ENCODE data around the gene ITGA11.

Gene ITGA11

DNA sequence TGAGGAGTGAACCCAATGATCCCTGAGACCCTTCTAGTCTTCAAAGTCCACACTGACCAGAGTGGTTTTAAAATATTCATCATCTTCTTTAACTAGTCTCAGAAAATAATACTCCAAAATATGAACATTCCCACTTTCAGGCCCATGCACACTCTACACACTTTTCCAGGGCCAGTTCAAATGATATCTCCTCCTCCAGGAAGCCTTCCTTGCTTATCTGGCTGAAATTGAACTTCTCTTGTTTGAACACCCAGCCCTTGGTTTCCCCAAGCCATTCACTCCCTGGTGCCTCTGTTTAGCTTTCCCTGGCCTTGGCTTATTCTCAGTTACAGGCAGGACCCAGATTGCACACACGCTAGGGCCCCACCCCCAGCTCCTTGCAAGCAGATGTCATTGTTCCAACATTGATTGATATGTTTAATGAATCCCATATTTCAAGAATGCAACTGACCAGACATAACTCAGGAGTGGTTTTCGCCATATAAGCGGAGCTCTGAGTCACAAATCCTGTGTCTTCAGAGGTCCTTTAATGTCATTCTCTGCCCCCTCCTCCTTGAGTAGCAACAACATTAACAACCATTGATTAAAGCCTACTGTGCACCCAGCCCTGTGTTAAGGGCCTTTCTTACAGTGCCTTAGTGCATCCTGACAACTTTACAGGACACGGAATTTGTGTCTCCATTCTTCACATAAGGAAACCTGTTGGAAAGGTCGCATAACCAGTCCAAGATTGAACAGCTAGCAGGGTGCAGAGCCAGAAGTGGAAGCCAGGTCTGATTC, 2.1 kb downstream of the ITGA11 start:
- TF ChIP-seq, protein P1, sequence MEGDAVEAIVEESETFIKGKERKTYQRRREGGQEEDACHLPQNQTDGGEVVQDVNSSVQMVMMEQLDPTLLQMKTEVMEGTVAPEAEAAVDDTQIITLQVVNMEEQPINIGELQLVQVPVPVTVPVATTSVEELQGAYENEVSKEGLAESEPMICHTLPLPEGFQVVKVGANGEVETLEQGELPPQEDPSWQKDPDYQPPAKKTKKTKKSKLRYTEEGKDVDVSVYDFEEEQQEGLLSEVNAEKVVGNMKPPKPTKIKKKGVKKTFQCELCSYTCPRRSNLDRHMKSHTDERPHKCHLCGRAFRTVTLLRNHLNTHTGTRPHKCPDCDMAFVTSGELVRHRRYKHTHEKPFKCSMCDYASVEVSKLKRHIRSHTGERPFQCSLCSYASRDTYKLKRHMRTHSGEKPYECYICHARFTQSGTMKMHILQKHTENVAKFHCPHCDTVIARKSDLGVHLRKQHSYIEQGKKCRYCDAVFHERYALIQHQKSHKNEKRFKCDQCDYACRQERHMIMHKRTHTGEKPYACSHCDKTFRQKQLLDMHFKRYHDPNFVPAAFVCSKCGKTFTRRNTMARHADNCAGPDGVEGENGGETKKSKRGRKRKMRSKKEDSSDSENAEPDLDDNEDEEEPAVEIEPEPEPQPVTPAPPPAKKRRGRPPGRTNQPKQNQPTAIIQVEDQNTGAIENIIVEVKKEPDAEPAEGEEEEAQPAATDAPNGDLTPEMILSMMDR (IDR thresholded peaks at IDR 0.05; ENCODE audit: insufficient read depth, low read length, poor library complexity, severe bottlenecking): no peak
- H3K4me3 ChIP-seq (replicated peaks; ENCODE audit: low read depth, low read length): no peak overlapping the region
- no peak for DNase-seq (ENCODE audit: extremely low read depth, insufficient read length)
- peaks cover 4% of the 10 kb centered on the region for H3K27me3 ChIP-seq (replicated peaks; ENCODE audit: control insufficient read depth, insufficient read depth, low read length)
- H3K36me3 ChIP-seq (ENCODE audit: control insufficient read depth, insufficient read depth, low read length): no peaks in the 10 kb centered on the region

DNA sequence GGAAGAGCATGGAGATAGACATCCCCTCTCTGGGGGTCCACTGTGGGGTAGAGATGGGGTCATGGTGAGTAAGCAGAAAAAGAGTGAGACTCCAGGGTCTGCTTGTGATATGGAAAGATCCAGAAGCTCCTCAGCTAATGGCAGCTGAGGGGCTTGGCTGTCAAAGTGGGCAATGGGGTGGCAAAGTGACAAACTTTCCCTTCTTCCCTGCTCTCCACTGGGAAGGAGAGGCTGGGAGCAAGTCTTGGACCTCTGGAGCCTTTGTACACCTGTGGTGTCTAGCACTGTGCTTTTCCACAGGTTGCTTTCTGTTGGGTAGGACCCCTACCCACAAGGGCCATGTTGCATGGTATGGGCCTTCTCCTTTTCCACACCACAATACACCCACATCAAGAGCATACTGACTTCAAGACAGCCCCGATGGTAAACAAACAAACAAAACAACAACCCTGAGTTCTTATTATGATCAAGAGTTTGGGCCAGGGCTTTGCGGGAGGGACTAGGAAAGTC, 3.5 kb downstream of the ITGA11 start:
- no peak for DNase-seq (ENCODE audit: extremely low read depth, insufficient read length)
- peaks cover 4% of the 10 kb centered on the region for H3K27me3 ChIP-seq (replicated peaks; ENCODE audit: control insufficient read depth, insufficient read depth, low read length)
- H3K36me3 ChIP-seq (ENCODE audit: control insufficient read depth, insufficient read depth, low read length): no peaks in the 10 kb centered on the region
- TF ChIP-seq, protein P1 (IDR thresholded peaks at IDR 0.05; ENCODE audit: insufficient read depth, low read length, poor library complexity, severe bottlenecking): no peak
- no peak overlapping the region for H3K4me3 ChIP-seq (replicated peaks; ENCODE audit: low read depth, low read length)

DNA sequence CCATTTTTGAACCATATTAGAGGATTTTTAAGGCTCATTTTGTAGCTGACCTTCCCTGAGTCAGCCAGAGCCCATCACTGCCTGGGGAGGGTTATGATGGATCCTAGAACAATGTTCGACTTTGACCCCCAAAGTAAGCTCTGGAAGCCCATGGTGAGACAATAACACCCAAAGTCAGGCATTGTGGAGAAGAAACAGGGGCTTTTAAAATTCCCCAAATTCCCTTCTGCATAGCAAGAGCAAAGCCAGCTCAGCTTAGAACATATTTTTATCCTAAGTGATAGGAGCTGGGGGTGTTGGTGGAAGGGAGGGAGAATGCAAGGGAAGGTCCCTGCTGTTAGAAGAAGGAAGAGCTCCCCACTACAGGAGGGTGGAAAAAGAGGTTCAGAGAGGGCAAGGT, 4.0 kb downstream of the ITGA11 start:
- Histone ChIP-seq H3K36me3 (ENCODE audit: control insufficient read depth, insufficient read depth, low read length) (no peaks in the 10 kb centered on the region), H3K4me3 (replicated peaks; ENCODE audit: low read depth, low read length) (no peak overlapping the region), H3K27me3 (replicated peaks; ENCODE audit: control insufficient read depth, insufficient read depth, low read length) (peaks cover 4% of the 10 kb centered on the region)
- no peak for DNase-seq (ENCODE audit: extremely low read depth, insufficient read length)
- TF ChIP-seq, protein P1 (IDR thresholded peaks at IDR 0.05; ENCODE audit: insufficient read depth, low read length, poor library complexity, severe bottlenecking): no peak

DNA sequence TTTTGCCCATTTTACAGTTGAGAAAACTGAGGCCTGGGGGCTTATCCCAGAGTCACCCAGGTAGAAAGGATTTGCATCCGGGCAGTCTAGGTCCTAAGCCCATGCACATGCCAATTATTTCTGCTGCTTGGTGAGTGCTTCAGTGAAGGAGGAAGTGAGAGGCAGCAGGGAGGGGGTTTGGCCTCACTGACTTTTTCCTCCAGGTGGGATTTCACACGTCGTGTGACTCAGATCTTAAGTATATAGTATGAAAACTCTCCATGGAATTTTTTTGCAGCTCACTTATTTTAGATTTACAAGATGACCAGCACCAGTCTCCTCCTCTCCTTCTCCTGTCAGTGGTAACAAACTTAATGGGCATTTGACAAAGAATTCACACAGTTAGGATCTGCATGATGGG, 4.6 kb downstream of the ITGA11 start:
- no peak for DNase-seq (ENCODE audit: extremely low read depth, insufficient read length)
- Histone ChIP-seq H3K36me3 (ENCODE audit: control insufficient read depth, insufficient read depth, low read length) (no peaks in the 10 kb centered on the region), H3K27me3 (replicated peaks; ENCODE audit: control insufficient read depth, insufficient read depth, low read length) (peaks cover 3% of the 10 kb centered on the region), H3K4me3 (replicated peaks; ENCODE audit: low read depth, low read length) (no peak overlapping the region)
- TF ChIP-seq, protein P1 (IDR thresholded peaks at IDR 0.05; ENCODE audit: insufficient read depth, low read length, poor library complexity, severe bottlenecking): no peak

DNA sequence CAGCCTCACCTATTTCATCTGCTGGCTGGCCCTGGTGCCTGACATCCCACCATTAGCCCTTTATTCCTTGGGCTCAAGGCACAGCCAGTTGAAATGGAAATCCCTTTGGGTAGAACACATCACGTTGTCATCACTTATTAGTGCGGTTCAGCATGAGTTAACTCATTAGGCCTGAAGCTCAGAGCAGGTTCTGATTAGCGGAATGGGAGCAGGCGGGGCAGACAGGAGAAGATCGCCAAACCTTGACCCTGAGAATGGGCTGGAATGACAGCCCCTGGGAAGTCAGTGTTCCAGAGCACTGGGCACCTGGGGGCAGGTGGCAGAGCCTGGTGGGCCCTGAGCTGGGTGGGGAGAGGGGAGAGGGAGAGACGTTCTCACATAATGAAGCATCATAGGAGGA, 5.8 kb downstream of the ITGA11 start:
- Histone ChIP-seq H3K4me3 (replicated peaks; ENCODE audit: low read depth, low read length) (no peak overlapping the region), H3K27me3 (replicated peaks; ENCODE audit: control insufficient read depth, insufficient read depth, low read length) (peaks cover 1% of the 10 kb centered on the region), H3K36me3 (ENCODE audit: control insufficient read depth, insufficient read depth, low read length) (no peaks in the 10 kb centered on the region)
- DNase-seq (ENCODE audit: extremely low read depth, insufficient read length): no peak
- TF ChIP-seq, protein P1 (IDR thresholded peaks at IDR 0.05; ENCODE audit: insufficient read depth, low read length, poor library complexity, severe bottlenecking): no peak

All from GM06990 (cell line).